Motor neuron (in vitro differentiated cells): ENCODE data around the gene LRATD1. TPM values are rescaled to one million over a fixed set of nuclear protein-coding genes. Genes with fewer than 3 reads are reported as not detected.

Experiments used
- ATAC-seq, 8 experiments: fragments of 200-7000 bp; cut with Tn5 transposase; replicated peaks in 6 of 8; 2 replicates each; pipeline ENCODE4 v1.8.0; 2021; ENCODE audit warnings: mild to moderate bottlenecking in 8 of 8, moderate library complexity in 8 of 8
- H3K27ac ChIP-seq, 2 donors: fragments of 250-450 bp; sonication (Bioruptor Pico); 2 replicates each; pipeline ENCODE4 v1.9.0; 2021; ENCODE audit warnings: antibody characterized with exemption in 2 of 2, mild to moderate bottlenecking in 2 of 2, moderate library complexity in 1 of 2
- H3K4me1 ChIP-seq, 2 donors: fragments of 250-450 bp; sonication (Bioruptor Pico); replicated peaks in 1 of 2; 2 replicates each; pipeline ENCODE4 v1.6.1; 2021; ENCODE audit warnings: antibody characterized with exemption in 2 of 2, mild to moderate bottlenecking in 2 of 2, moderate library complexity in 1 of 2
- H3K4me3 ChIP-seq, 5 donors: fragments of 250-450 bp; sonication (Bioruptor Pico); 2 replicates each; pipeline ENCODE4 v1.9.0; 2021; ENCODE audit warnings: antibody characterized with exemption in 5 of 5, mild to moderate bottlenecking in 5 of 5, moderate library complexity in 4 of 5
- WGBS, 10 experiments: fragments of 450-650 bp; shearing (Covaris generic); methylation state at CpG; one replicate each; pipeline ENCODE4 v1.0.0; 2022; 5-methylcytosine and 5-hydroxymethylcytosine counted together
- in situ Hi-C, 9 experiments: fragments of 400-800 bp; cut with MboI; loops; one replicate each; pipeline ENCODE4 v1.15.0; 2021; ENCODE audit warnings: low sequenced_read_pairs in 9 of 9, low pct_unique_long_range_greater_than_20kb in 2 of 9; ENCODE audit not compliant: unreplicated experiment in 9 of 9
- total RNA-seq, 8 experiments: library from RNA; unstranded; fragments of 300-600 nt; gene quantifications; 2 replicates each; pipeline versions ENCODE4 v1.2.3 to v1.2.4, GENCODE V29; 2022

LRATD1 gene
- total RNA-seq, 8 experiments from 2014 or later: 15.4 to 29.4 (median 19.5) TPM

DNA sequence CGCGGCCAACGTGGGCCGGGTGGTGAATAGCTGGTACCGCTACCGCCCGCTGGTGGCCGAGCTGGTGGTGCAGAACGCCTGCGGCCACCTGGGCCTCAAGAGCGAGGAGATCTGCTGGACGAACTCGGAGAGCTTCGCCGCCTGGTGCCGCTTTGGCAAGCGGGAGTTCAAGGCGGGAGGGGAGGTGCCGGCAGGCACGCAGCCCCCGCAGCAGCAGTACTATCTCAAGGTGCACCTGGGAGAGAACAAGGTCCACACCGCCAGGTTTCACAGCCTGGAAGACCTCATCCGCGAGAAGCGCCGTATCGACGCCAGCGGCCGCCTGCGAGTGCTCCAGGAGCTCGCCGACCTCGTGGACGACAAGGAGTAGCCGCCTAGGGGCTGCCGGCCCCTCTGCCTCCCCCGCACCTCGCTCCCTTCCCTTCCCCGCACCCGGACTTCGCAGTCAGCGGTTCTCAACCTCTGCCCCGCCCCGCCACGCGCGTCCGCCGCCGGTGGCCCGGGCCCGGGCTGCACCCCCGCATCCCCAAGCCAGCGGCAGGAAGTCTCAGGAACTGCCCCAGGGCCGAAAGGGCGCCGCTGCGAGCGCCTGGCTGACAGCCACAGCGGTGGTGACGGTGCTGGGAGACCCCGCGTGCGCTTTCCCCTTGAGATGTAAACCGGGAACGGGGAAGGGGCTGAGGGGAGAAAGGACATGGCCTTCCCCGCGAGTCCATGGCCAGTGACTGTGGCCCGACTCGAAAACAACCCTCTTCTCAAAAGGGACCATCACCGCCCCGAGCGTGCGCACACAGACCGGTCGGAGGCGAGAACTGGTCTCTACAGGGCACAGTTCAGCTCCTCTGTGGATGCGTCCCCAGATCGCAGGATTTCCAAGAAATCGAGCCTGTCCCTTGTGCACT is 2.2 kb downstream of the LRATD1 start:
- WGBS, 10 experiments: 0 to 2% (median 0%) methylated on average over 1 to 22 of the region's 81 CpGs; no CpG with 5 or more reads in 6 of the 10 experiments
- Histone ChIP-seq H3K27ac (peak overlapping the region; percentile 35 to 67), H3K4me1 (peaks cover 6 to 7% of the 10 kb centered on the region in 2 donors), H3K4me3 (peak overlapping the region; percentile 48 to 70 (median 55))
- peak; percentile 30 to 65 (median 55) for ATAC-seq
- in situ Hi-C loops: loop anchor here in 3 of 9 experiments (25.0 kb wide), 2 partner anchors 197 to 953 kb away; partner anchors contain the start of gene DDX1 (in 2 of the 3)

DNA sequence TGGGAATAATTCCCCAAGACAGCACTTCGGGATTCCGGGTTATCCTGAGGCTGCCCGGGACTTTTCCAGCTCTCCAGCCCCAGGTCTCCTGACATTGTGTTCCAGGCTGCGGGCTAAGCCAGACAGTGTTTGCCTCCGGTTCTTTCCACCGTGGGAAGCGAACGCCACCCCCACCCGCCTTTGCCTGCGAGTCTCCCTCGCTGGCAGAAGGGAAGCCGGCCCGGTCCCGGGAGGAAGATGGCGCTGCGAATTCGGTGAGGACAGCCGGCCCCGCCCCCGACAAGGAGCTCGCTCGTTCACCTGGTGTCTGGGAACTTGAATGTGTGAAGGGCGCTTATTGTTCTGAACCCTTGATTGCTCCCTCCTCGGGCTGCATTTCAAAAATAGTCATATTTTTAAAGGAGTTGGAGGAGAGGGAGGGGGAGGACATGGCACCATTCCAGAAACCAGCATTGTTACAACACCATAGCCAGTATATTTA is 2.9 kb downstream of the LRATD1 start:
- Histone ChIP-seq H3K4me3 (peak overlapping the region; percentile 48 to 70 (median 55)), H3K27ac (peak overlapping the region; percentile 35 to 67), H3K4me1 (peaks cover 6 to 7% of the 10 kb centered on the region in 2 donors)
- WGBS, 10 experiments: 0 to 3% (median 0%) methylated on average over 1 to 15 of the region's 24 CpGs; no CpG with 5 or more reads in 2 of the 10 experiments
- peak; percentile 5 to 22 (median 14) for ATAC-seq
- in situ Hi-C loops: loop anchor here in 3 of 9 experiments (25.0 kb wide), 2 partner anchors 198 to 952 kb away; partner anchors contain the start of gene DDX1 (in 2 of the 3)

DNA sequence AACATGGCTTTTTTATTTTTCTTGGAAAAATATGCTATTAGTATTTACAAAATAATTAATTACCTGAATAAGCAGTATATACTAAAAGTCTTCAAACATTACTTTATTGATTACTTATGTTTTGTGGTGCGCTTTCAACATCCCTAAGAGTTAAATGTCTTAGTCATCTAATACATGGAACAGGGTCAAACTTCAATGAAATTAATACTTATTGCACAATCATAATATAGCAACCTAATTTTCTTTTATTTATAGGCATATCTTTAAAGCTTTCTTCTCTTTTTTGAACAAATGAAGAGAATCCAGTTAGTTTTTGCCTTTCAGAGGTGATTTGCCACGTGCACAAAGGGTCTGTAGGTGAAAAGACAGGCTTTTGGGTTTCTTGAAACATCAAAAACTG is 6.0 kb downstream of the LRATD1 start:
- ATAC-seq: no peak
- 60 to 100% (median 92%) methylated on average over 1 to 2 of the region's 2 CpGs; no CpG with 5 or more reads in 2 of the 10 experiments for WGBS, 10 experiments
- Histone ChIP-seq H3K4me3 (no peak overlapping the region), H3K4me1 (peaks cover 6 to 7% of the 10 kb centered on the region in 2 donors), H3K27ac (no peak overlapping the region)
- in situ Hi-C loops: loop anchor here in 3 of 9 experiments (25.0 kb wide), 2 partner anchors 201 to 949 kb away; partner anchors contain the start of gene DDX1 (in 2 of the 3)

DNA sequence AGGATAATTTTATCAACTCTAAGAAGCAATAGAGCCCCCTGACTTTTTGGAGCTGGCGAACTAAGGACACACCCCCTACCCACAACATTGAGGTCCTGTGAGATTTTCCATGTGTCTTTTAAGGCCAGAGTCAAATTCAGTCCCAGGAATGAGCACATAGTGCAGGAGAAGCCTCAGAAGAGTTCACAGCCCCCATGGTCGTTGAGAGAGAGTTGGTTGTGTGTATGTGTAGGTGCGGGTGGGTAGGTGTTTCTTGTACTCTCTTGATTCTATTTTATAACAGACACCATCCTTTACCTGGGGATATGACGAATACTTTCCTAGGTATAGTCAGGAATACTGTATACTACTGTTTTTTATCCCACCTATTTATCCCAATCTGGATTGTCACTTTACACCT is 8.6 kb downstream of the LRATD1 start:
- H3K27ac ChIP-seq: no peak overlapping the region
- 33 to 100% (median 83%) methylated on average over 1 to 4 of the region's 4 CpGs; no CpG with 5 or more reads in 1 of the 10 experiments for WGBS, 10 experiments
- peak in 1 of 8 experiments; percentile 40 for ATAC-seq
- H3K4me3 ChIP-seq: no peak overlapping the region
- in situ Hi-C loops: loop anchor here in 3 of 9 experiments (25.0 kb wide), 2 partner anchors 204 to 946 kb away; partner anchors contain the start of gene DDX1 (in 2 of the 3)
- H3K4me1 ChIP-seq: peaks cover 6 to 7% of the 10 kb centered on the region in 2 donors

DNA sequence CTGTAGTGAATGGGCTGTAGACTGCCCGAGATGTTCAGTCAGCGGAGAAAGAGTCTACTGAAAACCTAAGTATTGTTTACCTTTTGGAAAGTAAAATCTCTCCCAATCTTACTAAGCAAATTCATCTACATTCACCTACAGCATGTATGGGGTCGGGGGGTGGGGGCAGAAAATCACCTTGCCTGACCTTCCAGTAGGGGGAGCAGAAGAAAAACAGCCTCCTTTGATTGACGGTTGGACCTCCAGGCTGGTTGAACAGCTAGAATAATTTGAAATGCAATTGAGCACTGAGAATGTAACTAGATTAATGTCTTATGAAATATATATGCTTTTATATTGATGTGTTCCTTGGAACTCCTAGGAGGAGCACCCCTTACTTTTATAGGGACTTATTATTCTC is 10.0 kb downstream of the LRATD1 start:
- in situ Hi-C loops: loop anchor here in 3 of 9 experiments (25.0 kb wide), 2 partner anchors 205 to 945 kb away; partner anchors contain the start of gene DDX1 (in 2 of the 3)
- Histone ChIP-seq H3K27ac (no peak overlapping the region), H3K4me1 (peaks cover 0 to 2% of the 10 kb centered on the region in 2 donors), H3K4me3 (no peak overlapping the region)
- 37 to 100% (median 93%) methylated on average over 1 to 4 of the region's 4 CpGs; no CpG with 5 or more reads in 4 of the 10 experiments for WGBS, 10 experiments
- ATAC-seq: no peak

DNA sequence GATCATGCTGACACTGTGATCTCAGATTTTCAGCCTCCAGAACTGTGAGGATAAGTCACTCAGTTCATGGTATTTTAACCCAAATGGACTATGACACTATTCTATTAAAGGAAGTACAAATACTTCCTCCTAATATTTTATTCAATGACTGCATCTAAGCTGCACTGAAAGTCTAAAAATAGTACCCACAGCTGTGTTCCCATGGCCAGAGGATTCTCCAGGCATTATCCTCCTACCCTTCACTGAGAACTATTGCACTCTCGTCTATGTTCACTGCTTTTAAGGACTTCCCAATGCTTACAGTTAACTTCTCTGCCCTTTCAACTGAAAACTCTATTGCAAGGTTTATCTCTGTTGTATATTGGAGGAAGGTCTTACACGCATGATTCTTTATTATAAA is 15.2 kb downstream of the LRATD1 start:
- peak in 5 of 8 experiments; percentile 16 to 82 (median 36) for ATAC-seq
- no peak overlapping the region for H3K4me3 ChIP-seq
- in situ Hi-C loops: loop anchor here in 3 of 9 experiments (25.0 kb wide), 2 partner anchors 210 to 940 kb away; partner anchors contain the start of gene DDX1 (in 2 of the 3)
- H3K27ac ChIP-seq: no peak overlapping the region
- 43 to 100% (median 85%) methylated on average over 1 to 2 of the region's 2 CpGs for WGBS, 10 experiments
- H3K4me1 ChIP-seq: no peaks in the 10 kb centered on the region

DNA sequence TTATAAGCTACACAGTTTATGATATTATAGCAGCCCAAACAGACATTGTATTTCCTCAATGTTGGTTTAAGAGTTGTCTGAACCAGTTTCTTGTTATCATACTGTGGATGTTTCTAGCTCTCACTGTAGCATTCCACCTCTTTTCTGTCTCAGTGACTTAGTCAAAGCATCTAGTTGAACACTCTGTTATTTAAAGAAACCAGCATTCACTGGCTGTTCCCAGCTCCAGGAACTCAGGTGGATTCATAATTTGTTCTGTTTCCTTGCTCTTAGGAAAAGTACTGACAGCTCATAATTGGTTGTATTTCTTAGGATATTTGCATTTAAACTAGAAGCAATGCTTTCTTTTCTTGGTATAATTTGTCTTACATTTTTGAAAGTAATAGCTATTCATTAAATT is 17.5 kb downstream of the LRATD1 start:
- Histone ChIP-seq H3K4me3 (no peak overlapping the region), H3K4me1 (no peaks in the 10 kb centered on the region), H3K27ac (no peak overlapping the region)
- ATAC-seq: no peak
- in situ Hi-C loops: no loop called here

DNA sequence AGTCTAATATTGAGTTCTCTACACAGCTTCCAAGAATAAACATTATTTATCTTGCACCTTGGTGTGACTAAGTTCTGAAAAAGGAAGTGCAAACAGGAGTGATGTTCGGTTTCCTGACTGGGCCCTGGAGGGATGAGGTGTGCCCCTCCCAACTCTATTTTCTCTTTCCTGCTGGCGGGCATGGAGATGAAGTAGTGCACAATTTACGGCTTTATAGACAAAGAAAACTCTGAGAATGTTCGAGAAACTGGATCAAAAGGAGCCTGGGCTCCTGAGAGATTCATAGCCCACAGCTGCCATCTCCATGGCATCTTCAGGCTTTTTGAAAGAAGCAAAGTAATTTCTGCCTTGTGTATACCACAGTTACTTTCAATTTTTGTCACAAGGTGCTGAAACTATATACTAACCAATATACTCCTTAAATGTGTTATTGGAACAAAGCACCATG is 22.3 kb downstream of the LRATD1 start:
- peak in 3 of 8 experiments; percentile 18 to 95 (median 52) for ATAC-seq
- in situ Hi-C loops: no loop called here
- WGBS, 10 experiments: 31 to 86% (median 50%) methylated on average over 1 to 3 of the region's 4 CpGs; no CpG with 5 or more reads in 2 of the 10 experiments
- Histone ChIP-seq H3K27ac (no peak overlapping the region), H3K4me3 (no peak overlapping the region), H3K4me1 (no peaks in the 10 kb centered on the region)

DNA sequence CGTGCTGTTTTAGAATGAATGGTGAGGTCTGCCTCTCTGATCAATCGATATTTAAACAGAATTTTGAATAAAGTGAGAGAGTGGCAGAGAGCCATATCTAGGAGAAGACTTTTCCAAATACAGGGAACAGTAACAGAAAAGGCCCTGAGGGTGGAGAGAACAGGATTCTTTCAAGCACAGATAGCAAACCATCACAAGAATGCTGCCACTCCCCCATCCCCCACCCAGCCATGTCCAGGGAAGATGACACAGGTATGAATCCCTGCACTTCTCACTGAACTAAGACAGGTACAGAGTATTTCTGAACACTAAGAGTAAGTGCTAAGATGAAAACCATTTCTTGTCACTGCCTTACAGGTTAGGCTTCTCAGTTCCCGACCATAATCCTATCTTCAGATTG is 23.6 kb downstream of the LRATD1 start:
- ATAC-seq: no peak
- 45 to 100% (median 75%) methylated on average over 1 to 3 of the region's 3 CpGs; no CpG with 5 or more reads in 1 of the 10 experiments for WGBS, 10 experiments
- H3K27ac ChIP-seq: no peak overlapping the region
- no peak overlapping the region for H3K4me3 ChIP-seq
- H3K4me1 ChIP-seq: no peaks in the 10 kb centered on the region
- in situ Hi-C loops: no loop called here

DNA sequence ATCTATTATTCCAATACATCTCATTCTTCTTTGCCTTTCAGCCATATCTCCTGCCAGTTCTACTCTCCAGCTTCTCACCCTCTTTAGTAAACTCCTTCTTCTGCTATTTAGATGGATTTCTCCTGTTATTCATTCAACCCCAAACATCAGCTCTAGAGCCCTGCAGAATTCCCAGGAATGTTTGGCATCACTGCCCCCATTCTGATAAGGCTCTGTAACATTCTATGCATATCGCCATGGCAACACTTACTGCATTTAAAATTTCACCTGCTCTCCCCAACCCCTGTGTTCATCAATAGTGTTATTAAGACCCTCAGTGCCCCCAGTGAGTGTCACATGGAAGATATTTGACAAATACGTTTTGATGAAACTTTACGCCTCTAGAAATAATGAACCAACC is 28.6 kb downstream of the LRATD1 start:
- ATAC-seq: no peak
- no peaks in the 10 kb centered on the region for H3K4me1 ChIP-seq
- in situ Hi-C loops: no loop called here
- no peak overlapping the region for H3K4me3 ChIP-seq
- 63 to 100% (median 89%) methylated on average over 1 to 3 of the region's 3 CpGs; no CpG with 5 or more reads in 1 of the 10 experiments for WGBS, 10 experiments
- H3K27ac ChIP-seq: no peak overlapping the region

DNA sequence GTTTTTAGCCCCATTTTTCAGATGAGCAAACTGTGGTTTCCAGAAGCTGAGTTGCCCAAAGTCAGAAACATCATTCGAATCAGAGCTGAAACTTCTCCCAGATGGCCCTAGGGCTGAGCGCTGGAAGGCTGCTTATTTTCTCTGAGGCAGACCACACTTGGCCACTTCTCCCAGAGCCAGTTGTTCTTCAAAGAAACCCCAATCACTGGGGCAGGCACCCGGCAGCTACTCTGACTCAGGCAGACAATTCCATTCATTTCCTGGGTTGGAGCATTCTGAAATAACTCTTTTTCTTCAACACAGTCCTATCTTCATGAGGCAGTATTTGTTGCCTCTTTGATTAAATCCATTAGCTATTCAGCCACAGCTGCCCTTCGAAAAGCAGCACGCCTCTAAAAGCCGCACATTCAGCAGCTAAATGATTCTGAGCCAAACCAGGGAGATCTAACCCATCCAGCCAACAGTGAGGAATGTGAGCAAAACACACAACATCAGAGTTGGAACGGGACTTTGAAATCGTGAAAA is 40.9 kb downstream of the LRATD1 start:
- Histone ChIP-seq H3K27ac (no peak overlapping the region), H3K4me1 (peaks cover 0 to 7% of the 10 kb centered on the region in 2 donors)
- in situ Hi-C loops: no loop called here

DNA sequence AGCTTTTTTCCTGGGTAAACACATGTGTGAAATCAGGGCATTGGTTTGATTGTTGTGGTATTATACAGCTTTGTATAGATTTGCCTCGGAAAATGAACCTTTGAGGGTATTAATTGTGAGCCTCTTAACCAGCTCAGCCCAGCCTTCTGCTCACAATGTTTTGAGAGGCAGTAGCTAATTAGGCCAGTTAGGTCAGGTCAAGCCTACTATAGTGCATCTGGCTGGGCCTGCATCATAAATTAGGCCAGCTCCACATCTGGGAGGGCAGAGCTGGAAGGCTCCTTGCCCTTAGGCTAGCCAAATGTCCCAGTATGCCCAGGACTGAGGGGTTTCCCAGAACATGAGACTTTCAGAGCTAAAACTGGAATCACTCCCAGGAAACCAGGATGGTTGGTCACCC is 43.0 kb downstream of the LRATD1 start:
- Histone ChIP-seq H3K27ac (no peak overlapping the region), H3K4me3 (no peak overlapping the region), H3K4me1 (peaks cover 0 to 11% of the 10 kb centered on the region in 2 donors)
- ATAC-seq: peak in 1 of 8 experiments; percentile 24
- 20 to 71% (median 60%) methylated on average over 1 of the region's 1 CpG; no CpG with 5 or more reads in 7 of the 10 experiments for WGBS, 10 experiments
- in situ Hi-C loops: no loop called here

More for the DNA sequence above, 40.9 kb downstream of the LRATD1 start:
- H3K4me3 ChIP-seq: no peak overlapping the region
- WGBS, 10 experiments: 0 to 90% (median 66%) methylated on average over 2 to 8 of the region's 8 CpGs
- no peak for ATAC-seq

DNA sequence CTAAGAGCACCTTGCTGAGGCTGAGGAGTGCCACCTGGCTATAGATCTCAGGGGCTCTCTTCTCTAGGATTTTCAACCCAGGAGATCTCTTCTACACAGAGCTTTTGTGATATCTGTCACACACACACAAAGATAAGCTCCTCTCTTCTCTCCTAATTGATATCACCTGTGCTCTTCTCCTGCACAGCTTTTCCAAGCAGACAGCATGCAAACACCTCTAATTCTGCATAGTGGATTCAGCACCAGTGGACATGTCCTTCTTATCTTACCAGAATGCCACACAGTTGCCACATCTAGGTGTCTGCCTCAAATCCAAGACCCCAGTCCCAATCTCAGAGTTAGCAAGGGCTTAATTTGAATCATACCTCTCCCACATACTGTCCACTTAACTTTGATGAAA is 43.9 kb downstream of the LRATD1 start:
- no peak for ATAC-seq
- H3K27ac ChIP-seq: no peak overlapping the region
- in situ Hi-C loops: no loop called here
- peaks cover 0 to 11% of the 10 kb centered on the region in 2 donors for H3K4me1 ChIP-seq
- no peak overlapping the region for H3K4me3 ChIP-seq
